H1 (cell line): Measurements from ENCODE around the gene UTS2R. TPM values are rescaled to one million over a fixed set of nuclear protein-coding genes. Genes with fewer than 3 reads are reported as not detected.

ENCODE experiments used
- CTCF ChIA-PET: fragments of 300-600 bp; sonication (Branson Sonifier 250); formaldehyde crosslinking; loops from one replicate; lab custom pipeline; 2021; ENCODE audit not compliant: partially characterized antibody; lab: Charles Lee
- POLR2A ChIA-PET: fragments of 300-600 bp; sonication (Branson Sonifier 250); formaldehyde crosslinking; loops from one replicate; lab custom pipeline; 2021; ENCODE audit warnings: inconsistent platforms; ENCODE audit not compliant: partially characterized antibody; lab: Charles Lee
- DNase-seq, 2 experiments: peaks; one replicate each; pipeline versions ENCODE4 v3.0.0 to v3.0.0-alpha.2; 2010 to 2022; ENCODE audit warnings: low spot score in 2 of 2, low read depth in 1 of 2, mixed read lengths in 1 of 2
- FAIRE-seq: peaks from 2 replicates; lab custom pipeline; 2011; peaks lifted over from hg19 to GRCh38; lab: Jason Lieb, UNC
- H2AFZ ChIP-seq: 2 replicates; pipeline ENCODE4 v1.8.1; 2012; ENCODE audit warnings: low read length, inconsistent platforms
- H2AK5ac ChIP-seq: 2 replicates; pipeline ENCODE4 v1.6.1; 2013; ENCODE audit warnings: low read depth, low read length
- H2BK120ac ChIP-seq: replicated peaks from 2 replicates; pipeline ENCODE3; 2013; ENCODE audit warnings: low read depth, low read length, inconsistent platforms
- H2BK12ac ChIP-seq: 2 replicates; pipeline ENCODE4 v1.6.1; 2013; ENCODE audit warnings: low read depth, low read length
- H2BK15ac ChIP-seq: 2 replicates; pipeline ENCODE4 v1.6.1; 2013; ENCODE audit warnings: low read length
- H2BK20ac ChIP-seq: 2 replicates; pipeline ENCODE4 v1.6.1; 2013; ENCODE audit warnings: low read length
- H2BK5ac ChIP-seq: 2 replicates; pipeline ENCODE4 v1.6.1; 2013; ENCODE audit warnings: low read depth, low read length
- H3K14ac ChIP-seq: 2 replicates; pipeline ENCODE4 v1.6.1; 2013; ENCODE audit warnings: inconsistent platforms; ENCODE audit not compliant: insufficient read length
- H3K18ac ChIP-seq: 2 replicates; pipeline ENCODE4 v1.6.1; 2013; ENCODE audit warnings: low read length; ENCODE audit errors: extremely low read depth
- H3K23ac ChIP-seq: 2 replicates; pipeline ENCODE4 v1.6.1; 2013; ENCODE audit warnings: inconsistent platforms; ENCODE audit not compliant: insufficient read length
- H3K23me2 ChIP-seq: 2 replicates; pipeline ENCODE4 v1.6.1; 2013; ENCODE audit warnings: low read depth, low read length
- H3K27ac ChIP-seq: 2 replicates; pipeline ENCODE4 v1.6.1; 2011; ENCODE audit warnings: low read depth, low read length, inconsistent platforms
- H3K27me3 ChIP-seq, 4 experiments: replicated peaks in 1 of 4; 1 replicate in 1 of 4; 2 replicates in 3 of 4; pipeline versions ENCODE4 v1.6.1 to v1.8.1; 2011 to 2013; ENCODE audit warnings: low read length in 3 of 4, mild to moderate bottlenecking in 3 of 4, inconsistent platforms in 2 of 4, mixed read lengths in 2 of 4, moderate library complexity in 1 of 4; ENCODE audit not compliant: control insufficient read depth in 3 of 4, insufficient read depth in 3 of 4; ENCODE audit errors: extremely low read depth in 1 of 4
- H3K36me3 ChIP-seq, 4 experiments: 2 replicates each; pipeline versions ENCODE4 v1.6.1 to v1.8.1; 2011 to 2013; ENCODE audit warnings: mild to moderate bottlenecking in 4 of 4, low read length in 3 of 4, moderate library complexity in 2 of 4, control low read depth in 1 of 4, inconsistent platforms in 1 of 4; ENCODE audit not compliant: insufficient read depth in 4 of 4, control insufficient read depth in 2 of 4
- H3K4ac ChIP-seq: replicated peaks from 2 replicates; pipeline ENCODE3; 2013; ENCODE audit warnings: low read length, low read depth, mixed read lengths, inconsistent platforms; ENCODE audit not compliant: insufficient read length
- H3K4me1 ChIP-seq, 4 experiments: replicated peaks in 1 of 4; 1 replicate in 1 of 4; 2 replicates in 3 of 4; pipeline versions ENCODE4 v1.6.1 to v1.8.1; 2011 to 2013; ENCODE audit warnings: low read length in 3 of 4, inconsistent platforms in 2 of 4, mixed read lengths in 1 of 4; ENCODE audit not compliant: insufficient read depth in 4 of 4, control insufficient read depth in 3 of 4
- H3K4me2 ChIP-seq, 2 experiments: 2 replicates each; pipeline versions ENCODE4 v1.6.1 to v1.8.1; 2011 to 2013; ENCODE audit warnings: low read depth in 2 of 2, low read length in 2 of 2, control low read depth in 1 of 2, inconsistent platforms in 1 of 2, mild to moderate bottlenecking in 1 of 2; ENCODE audit not compliant: insufficient read depth in 1 of 2
- H3K4me3 ChIP-seq, 4 experiments: fragments of 200-600, 300-600 bp in 1 of 4; sonication (generic), shearing (Covaris generic), sonication (Bioruptor Twin) in 1 of 4; 2 replicates each; pipeline versions ENCODE4 v1.5.1 to v1.8.1; 2011 to 2016; ENCODE audit warnings: low read length in 4 of 4, low read depth in 3 of 4, control low read depth in 2 of 4, inconsistent platforms in 2 of 4, mild to moderate bottlenecking in 2 of 4, mixed read lengths in 1 of 4, moderate library complexity in 1 of 4; ENCODE audit not compliant: insufficient read depth in 2 of 4; ENCODE audit errors: extremely low read depth in 1 of 4
- H3K56ac ChIP-seq: replicated peaks from 2 replicates; pipeline ENCODE3; 2013; ENCODE audit warnings: low read depth, mild to moderate bottlenecking, mixed read lengths, low read length, inconsistent platforms; ENCODE audit not compliant: insufficient read length
- H3K79me1 ChIP-seq: 2 replicates; pipeline ENCODE4 v1.6.1; 2013; ENCODE audit warnings: low read depth, low read length, control low read depth
- H3K79me2 ChIP-seq, 2 experiments: 2 replicates each; pipeline versions ENCODE4 v1.6.1 to v1.8.1; 2012 to 2013; ENCODE audit warnings: low read length in 2 of 2, mild to moderate bottlenecking in 2 of 2, inconsistent platforms in 1 of 2; ENCODE audit not compliant: insufficient read depth in 2 of 2, control insufficient read depth in 1 of 2
- H3K9ac ChIP-seq, 4 experiments: replicated peaks in 1 of 4; 1 replicate in 1 of 4; 2 replicates in 3 of 4; pipeline versions ENCODE4 v1.6.1 to v1.8.1; 2011 to 2013; ENCODE audit warnings: low read depth in 3 of 4, low read length in 3 of 4, control low read depth in 2 of 4, mild to moderate bottlenecking in 2 of 4, moderate library complexity in 2 of 4, inconsistent platforms in 1 of 4; ENCODE audit errors: extremely low read depth in 1 of 4
- H3K9me3 ChIP-seq, 2 experiments: 2 replicates each; pipeline versions ENCODE4 v1.6.1 to v1.8.1; 2012 to 2013; ENCODE audit warnings: mild to moderate bottlenecking in 2 of 2, moderate library complexity in 2 of 2, control low read depth in 1 of 2, inconsistent platforms in 1 of 2, low read depth in 1 of 2, low read length in 1 of 2, mixed read lengths in 1 of 2; ENCODE audit not compliant: insufficient read depth in 2 of 2
- H4K20me1 ChIP-seq, 2 experiments: replicated peaks in 1 of 2; 2 replicates each; pipeline versions ENCODE3 to v1.8.1; 2011 to 2013; ENCODE audit warnings: inconsistent platforms in 2 of 2, low read length in 2 of 2, mild to moderate bottlenecking in 1 of 2; ENCODE audit not compliant: insufficient read depth in 2 of 2, control insufficient read depth in 1 of 2
- H4K5ac ChIP-seq: 2 replicates; pipeline ENCODE4 v1.6.1; 2013; ENCODE audit warnings: low read length, low read depth, mixed read lengths, inconsistent platforms; ENCODE audit not compliant: insufficient read length
- H4K8ac ChIP-seq: 2 replicates; pipeline ENCODE4 v1.8.0; 2013; ENCODE audit warnings: mild to moderate bottlenecking, moderate library complexity, low read length, inconsistent platforms; ENCODE audit not compliant: insufficient read depth; ENCODE audit errors: extremely low read depth
- H4K91ac ChIP-seq: replicated peaks from 2 replicates; pipeline ENCODE3; 2013; ENCODE audit warnings: low read length, mixed read lengths, inconsistent platforms; ENCODE audit not compliant: insufficient read length
- BACH1 ChIP-seq: IDR thresholded peaks from 2 replicates; pipeline ENCODE4 v1.6.1; 2012; ENCODE audit warnings: low read length, improper control_type of control experiment
- EP300 ChIP-seq, 2 experiments: IDR thresholded peaks; 1 replicate in 1 of 2; 2 replicates in 1 of 2; pipeline ENCODE4 v1.6.1; 2011 to 2012; ENCODE audit warnings: low read depth in 2 of 2, low read length in 2 of 2, mild to moderate bottlenecking in 2 of 2, borderline replicate concordance in 1 of 2, inconsistent platforms in 1 of 2, moderate library complexity in 1 of 2
- WGBS, 2 experiments: shearing (Covaris generic) in 1 of 2; methylation state at CpG; one replicate each; pipeline versions ENCODE4 v1.1.6 to v1.1.7; 2013 to 2015; ENCODE audit warnings: low lambda C conversion rate in 2 of 2, mixed read lengths in 2 of 2, inconsistent platforms in 1 of 2, low coverage in 1 of 2, missing lambda C conversion rate in 1 of 2; ENCODE audit not compliant: insufficient replicate concordance in 2 of 2, insufficient coverage in 1 of 2, insufficient read length in 1 of 2; ENCODE audit errors: extremely low coverage in 1 of 2, missing lambda C conversion rate in 1 of 2; 5-methylcytosine and 5-hydroxymethylcytosine counted together
- polyA plus RNA-seq, 7 experiments: library from polyadenylated mRNA; depleted of rRNA in 3 of 7; stranded (reverse) in 5 of 7; unstranded in 2 of 7; fragments of >200 nt in 5 of 7; fragments of 200-250 nt in 2 of 7; gene quantifications; 1 replicate in 5 of 7; 2 replicates in 1 of 7; 4 replicates in 1 of 7; pipeline versions ENCODE4 v1.2.1 to v1.2.3, GENCODE V29; 2011 to 2013; ENCODE audit warnings: missing spikeins in 2 of 7, mixed read lengths in 2 of 7
- total RNA-seq: library from RNA; stranded (reverse); fragmentation: NEBNext Ultra II Directional; extraction: Animal tissue kit (Norgen Biotek cat#: 25700); gene quantifications from 2 replicates; pipeline ENCODE4 v1.2.1, GENCODE V29; 2021

The UTS2R gene
- total and polyA plus RNA-seq, 2 of the 8 experiments (the other 6 are each of a cell fraction or from before 2014, with no cell fraction given): 0.27 TPM; not detected in 1

DNA sequence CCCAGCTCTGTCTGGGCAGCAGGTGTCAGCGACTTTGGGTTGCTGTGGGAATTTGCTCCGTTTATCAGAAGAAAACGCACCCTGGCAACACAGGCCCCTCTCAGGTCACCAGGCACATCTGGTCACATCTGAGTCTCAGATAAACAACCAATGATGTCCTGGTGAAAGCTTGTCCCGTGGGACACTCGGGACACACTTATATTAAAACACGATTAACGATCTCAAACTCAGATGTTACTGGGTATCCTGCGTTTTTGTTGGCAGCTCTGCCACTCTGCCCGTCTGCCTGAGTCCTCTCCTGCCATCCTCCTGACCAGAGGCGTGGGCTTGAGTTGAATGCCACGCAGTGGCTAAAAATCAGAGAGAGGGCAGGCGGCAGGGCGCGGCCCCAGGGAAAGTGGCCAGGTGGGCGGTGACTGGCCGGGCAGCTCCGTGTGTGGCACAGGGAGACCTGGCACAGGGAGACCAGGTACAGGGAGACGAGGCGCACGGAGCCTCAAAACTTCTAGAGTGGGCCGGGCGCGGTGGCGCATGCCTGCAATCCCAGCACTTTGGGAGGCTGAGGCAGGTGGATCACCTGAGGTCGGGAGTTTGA lies 40.1 kb upstream of the UTS2R start:
- no peak overlapping the region for H2BK15ac ChIP-seq
- no peak overlapping the region for H2BK12ac ChIP-seq
- H4K20me1 ChIP-seq: no peaks in the 10 kb centered on the region
- no peak for DNase-seq
- H3K23ac ChIP-seq: no peak overlapping the region
- H3K4me1 ChIP-seq: peaks cover 0 to 36% (median 24%) of the 10 kb centered on the region in 4 experiments; a peak in 6 of 7 replicates
- no peak overlapping the region for H3K4me2 ChIP-seq
- no peak overlapping the region for H3K56ac ChIP-seq
- no peak overlapping the region for H3K27ac ChIP-seq
- no peak overlapping the region for H2BK120ac ChIP-seq
- POLR2A ChIA-PET: interaction anchor here (0.6 kb wide), 1 partner anchor 39 kb away, joined by 3 read pairs; no protein-coding TSS in a partner anchor
- H3K4ac ChIP-seq: no peak overlapping the region
- H3K27me3 ChIP-seq: peaks cover 28 to 52% (median 50%) of the 10 kb centered on the region in 4 experiments
- no peak for FAIRE-seq
- no peak overlapping the region for H2AK5ac ChIP-seq
- no peak overlapping the region for H3K4me3 ChIP-seq
- no peaks in the 10 kb centered on the region for H3K36me3 ChIP-seq
- TF ChIP-seq BACH1 (no peak), EP300 (IDR thresholded peaks at IDR 0.05; ENCODE audit: borderline replicate concordance in 1 of 2, low read depth in 2 of 2, low read length in 2 of 2) (no peak)
- TF ChIP-seq, all 59 proteins: peak for 0
- Histone ChIP-seq H4K91ac (no peak overlapping the region), H3K79me2 (no peaks in the 10 kb centered on the region), H2AFZ (no peak overlapping the region), H3K79me1 (no peaks in the 10 kb centered on the region), H4K8ac (no peak overlapping the region; the same call in 1 of the 2 replicates), H3K14ac (no peak overlapping the region), H2BK5ac (no peak overlapping the region), H3K18ac (no peak overlapping the region), H3K9me3 (no peaks in the 10 kb centered on the region), H4K5ac (no peak overlapping the region), H3K9ac (no peak overlapping the region), H2BK20ac (no peak overlapping the region), H3K23me2 (peaks cover 8% of the 10 kb centered on the region)
- CTCF ChIA-PET: interaction anchor here (1.0 to 1.9 kb wide), 6 partner anchors 10 to 97 kb away, joined by 3 to 9 read pairs (median 4); partner anchors contain the start of gene CD7
- WGBS, 2 experiments: 83% methylated on average over 25 of the region's 25 CpGs; no CpG with 5 or more reads in 1 of the 2 experiments
